Hippocampal formation (tissue), 2 donors: ENCODE results near the gene CFAP77.

Source experiments
- DNase-seq, 2 donors: peaks; one replicate each; lab custom pipeline; 2025; lab: John Stamatoyannopoulos, UW

Gene CFAP77

DNA sequence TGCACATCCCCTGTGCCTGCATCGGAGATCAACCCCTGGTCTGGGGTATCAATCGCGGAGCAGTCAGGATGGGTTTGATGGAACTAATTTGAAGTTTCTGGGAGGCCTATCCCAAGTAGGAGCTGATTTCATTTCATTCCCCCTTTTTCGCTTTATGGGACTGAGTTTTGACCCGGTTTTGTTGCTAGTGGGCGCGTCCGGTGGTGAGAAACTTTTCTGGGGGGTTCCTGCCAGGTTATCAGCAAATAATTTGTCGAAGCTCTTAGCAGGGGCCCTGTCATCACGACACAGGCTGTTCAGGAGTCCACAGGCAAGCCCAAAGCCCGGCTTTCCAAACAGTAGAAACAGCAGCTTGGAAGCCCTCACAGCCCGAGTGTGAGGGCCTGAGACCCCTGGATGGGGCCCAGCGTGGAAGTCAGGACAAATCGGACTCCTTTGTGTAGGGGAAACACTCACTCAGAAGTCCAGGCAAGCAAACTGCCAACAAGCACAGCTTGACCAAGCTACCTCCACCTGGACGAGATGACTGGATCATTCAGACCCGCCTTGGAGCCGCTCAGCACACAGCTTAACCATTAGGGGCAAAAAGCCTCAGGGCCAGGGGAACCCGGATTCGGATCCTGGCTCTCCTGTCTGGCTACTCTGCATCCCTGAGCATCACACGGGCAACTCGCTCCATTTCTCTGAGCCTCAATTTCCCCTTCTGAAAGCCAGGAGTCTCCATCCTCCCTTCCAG lies 108.0 kb downstream of the CFAP77 start:
- DNase-seq, result no peak

DNA sequence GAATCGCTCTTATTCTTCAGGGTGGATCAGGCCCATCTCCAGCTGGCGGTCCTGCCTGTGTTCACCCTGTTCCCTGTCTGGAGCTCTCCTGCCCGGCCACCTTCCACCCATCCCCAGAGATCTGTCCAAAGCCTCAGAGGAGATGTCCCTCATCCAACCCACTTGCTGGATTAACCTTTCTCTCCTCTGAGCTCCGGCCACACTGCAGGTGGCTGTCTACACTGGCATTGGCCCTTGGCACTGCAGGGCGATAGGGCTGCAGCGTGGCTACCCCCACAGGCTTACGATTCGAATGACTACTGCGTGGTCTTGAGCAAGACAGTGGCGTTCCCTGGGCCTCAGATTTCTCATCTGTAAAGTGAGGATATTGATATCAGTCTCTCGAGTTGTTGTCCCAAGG lies 108.6 kb downstream of the CFAP77 start:
- no peak for DNase-seq

DNA sequence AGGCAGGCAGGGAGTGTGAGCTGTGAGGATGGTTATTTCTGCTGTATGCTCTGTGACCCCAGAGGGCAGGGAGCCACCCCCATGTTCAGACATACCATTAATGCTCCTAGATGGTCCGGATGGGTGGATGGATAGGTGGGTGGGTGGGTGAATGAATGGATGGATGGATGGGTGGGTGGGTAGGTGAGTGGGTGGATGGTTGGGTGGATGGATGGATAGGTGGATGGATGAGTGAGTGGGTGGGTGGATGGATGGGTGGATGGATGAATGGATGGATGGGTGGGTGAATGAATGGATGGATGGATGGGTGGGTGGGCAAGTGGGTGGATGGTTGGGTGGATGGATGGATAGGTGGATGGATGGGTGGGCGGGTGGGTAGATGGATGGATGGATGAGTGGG lies 109.0 kb downstream of the CFAP77 start:
- no peak for DNase-seq

DNA sequence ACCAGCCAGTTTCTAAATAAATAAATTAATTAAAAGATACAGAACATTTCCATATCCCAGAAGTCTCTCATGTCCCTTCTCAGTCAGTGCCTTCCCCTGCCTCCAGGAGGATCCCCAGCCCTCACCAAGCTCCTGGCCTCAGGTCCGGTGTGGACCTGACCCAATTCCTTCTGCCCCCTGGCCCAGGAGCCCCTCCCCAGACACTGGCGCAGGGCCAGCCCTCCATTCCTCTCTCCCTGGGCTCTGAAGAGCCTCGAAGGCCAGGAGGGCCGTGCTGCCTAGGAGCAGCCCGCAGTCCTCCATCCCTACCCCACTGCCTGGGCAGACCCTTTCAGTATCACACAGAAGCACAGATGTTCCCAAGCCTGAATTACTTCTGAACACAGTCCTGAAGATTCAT lies 110.6 kb downstream of the CFAP77 start:
- DNase-seq, result no peak

DNA sequence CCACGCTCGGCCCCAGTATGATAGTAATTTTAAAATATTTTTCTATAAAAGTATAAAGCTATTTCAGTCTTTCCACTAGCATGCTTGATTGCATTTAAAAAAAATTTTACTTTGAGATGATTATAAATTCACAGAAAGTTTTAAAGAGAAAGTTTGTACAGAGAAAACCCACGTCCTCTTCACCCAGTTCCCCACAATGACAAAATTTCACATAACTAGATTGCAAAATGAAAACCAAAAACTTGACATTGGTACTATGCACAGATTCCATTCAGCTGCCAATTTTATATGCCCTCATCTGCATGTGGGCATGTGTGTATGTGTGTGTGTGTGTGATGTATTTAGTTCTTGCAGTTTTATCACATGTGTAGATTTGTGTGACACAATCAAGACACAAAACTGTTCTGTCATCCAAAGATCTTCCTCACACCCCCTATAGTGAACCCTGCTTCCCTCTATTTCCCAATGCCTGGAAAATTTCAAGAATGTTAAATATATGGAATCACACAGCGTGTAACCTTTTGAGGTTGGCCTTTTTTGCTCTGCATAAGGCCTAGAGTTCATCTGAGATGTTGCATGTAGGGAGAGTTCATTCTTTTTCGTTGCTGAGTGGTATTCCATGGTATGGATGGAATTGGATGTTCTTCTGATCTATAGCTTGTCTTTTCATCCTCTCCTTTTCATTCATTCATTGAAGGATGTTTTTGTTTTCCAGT lies 115.5 kb downstream of the CFAP77 start:
- DNase-seq, result no peak

DNA sequence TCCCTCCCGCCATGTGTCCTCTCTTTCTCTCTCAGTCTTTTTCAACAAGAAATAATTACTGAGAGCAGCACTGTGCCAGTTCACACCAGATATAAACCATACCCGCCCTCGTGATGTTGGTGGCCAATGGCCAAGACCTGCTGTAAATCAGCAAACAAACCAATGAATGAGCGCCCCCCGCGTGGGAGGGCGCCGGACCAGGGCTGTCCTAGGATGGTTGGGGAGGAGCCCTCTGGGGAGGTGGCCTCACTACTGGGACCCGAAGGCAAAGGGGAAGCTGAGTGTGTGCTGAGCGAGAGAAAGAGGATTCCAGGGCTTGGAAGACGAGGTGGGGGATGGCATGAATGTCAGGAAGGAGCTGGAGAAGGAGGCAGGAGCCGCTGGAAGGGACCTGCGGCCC lies 121.2 kb downstream of the CFAP77 start:
- DNase-seq, result no peak

DNA sequence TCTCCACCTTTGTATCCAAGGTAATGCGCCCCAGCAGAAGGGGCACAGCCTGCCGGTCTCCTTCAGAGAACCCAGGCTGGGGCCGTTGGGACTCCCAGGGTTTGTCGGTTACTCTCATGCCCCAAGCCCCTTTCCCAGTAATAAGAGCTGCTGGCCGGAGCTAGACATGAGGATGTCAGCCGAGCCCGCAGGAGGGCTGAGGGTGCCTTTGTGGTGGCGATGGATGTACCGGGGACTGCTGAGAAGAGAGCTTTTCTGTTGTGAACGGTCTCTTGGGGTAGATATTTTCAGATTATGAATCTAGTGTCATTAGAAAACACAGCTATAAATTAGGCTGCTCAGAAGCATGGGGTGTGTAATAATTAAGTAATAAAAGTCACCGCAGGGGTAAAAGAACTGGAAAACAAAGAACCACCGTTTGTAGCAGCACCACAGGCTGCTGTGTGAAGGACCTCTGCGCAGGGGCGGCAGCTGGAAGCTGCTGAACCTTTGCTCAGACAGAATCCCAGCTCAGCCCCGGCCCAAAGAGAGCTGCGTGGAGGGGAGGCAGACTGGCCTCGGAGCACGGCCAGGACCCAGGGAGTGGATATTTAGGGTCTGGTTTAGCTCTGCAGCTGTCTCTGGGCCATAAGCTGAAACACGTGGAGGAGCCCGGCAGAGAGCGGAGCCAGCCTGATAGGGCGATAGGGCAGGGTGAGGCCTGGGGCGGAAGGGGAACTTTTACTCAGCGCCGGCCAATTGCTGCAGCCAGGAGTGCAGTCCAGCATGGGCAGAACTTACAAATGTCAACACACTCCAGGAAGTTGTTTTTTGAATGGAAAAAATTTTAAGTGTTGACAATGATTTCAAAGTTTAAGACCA lies 121.9 kb downstream of the CFAP77 start:
- DNase-seq, result no peak

DNA sequence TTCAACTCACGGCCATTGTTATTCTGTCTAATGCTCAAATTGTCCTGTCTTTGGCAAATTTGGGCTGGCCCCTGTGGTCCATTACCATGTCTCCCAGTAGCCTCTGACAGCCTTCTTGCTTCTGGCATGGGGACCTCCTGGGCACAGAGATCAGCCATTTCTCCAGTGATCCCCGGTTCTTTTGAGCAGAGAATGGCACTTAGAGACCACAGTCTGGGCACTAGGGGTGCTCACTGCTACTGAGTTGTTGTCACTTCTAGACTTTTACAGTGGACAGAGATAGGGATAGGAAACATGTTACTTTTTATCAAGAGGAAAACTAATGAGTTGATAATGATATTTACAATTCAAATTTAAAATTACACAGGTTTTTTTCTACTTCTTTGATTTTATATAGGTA lies 124.8 kb downstream of the CFAP77 start:
- no peak for DNase-seq

DNA sequence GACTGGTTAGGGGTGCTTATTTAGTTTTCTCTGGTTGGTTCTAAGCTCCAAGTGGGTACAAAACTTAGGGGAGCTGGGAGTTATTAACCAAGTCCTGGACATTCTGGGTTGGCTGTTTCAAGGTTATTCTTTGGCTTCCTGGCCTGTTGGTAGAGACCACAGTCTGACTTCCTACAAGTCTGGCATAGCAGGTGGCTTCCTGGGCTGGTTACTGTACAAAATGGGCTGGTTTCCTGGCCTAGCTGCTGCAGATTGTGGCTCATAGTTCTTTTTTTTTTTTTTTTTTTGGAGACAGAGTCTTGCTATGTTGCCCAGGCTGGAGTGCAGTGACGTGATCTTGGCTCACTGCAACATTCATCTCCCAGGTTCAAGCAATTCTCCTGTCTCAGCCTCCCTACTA lies 126.1 kb downstream of the CFAP77 start:
- DNase-seq, result no peak

DNA sequence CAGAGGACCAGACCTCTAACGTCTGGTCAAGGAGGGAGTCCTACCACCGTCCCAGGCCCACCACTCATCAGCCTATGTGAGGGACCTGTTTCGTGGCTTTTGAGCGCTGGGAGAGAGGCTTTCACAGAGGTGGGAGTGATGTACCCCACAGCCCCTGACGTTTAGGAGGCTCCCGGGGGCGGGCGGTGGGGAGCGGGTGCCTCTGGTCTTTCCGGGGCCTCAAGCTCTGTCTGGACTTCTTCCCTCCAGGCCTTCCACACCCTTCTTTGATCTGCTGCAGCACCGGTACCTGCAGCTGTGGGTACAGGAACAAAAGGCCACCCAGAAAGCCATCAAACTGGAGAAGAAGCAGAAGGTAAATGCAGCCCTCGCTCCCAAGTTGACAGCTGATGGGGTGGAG lies 127.3 kb downstream of the CFAP77 start:
- no peak for DNase-seq

DNA sequence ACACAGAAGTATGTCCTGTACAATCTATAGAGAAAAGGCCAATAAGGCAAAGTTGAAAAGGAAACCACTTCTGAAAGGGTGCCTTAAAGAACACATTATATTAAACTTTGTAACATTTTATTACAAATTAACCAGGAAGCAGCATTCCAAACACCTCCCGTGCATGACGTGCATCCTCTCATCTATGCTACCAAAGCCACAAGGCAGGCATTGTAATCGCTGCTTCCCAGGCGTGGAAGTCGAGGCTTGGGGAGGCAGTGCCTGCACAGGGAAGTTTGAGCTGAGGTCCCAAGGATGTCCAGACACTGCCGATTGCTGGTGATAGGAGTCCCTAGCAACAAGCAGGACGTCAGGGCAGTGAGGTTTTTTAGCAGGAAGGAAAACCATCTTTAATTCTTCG lies 128.1 kb downstream of the CFAP77 start:
- no peak for DNase-seq

DNA sequence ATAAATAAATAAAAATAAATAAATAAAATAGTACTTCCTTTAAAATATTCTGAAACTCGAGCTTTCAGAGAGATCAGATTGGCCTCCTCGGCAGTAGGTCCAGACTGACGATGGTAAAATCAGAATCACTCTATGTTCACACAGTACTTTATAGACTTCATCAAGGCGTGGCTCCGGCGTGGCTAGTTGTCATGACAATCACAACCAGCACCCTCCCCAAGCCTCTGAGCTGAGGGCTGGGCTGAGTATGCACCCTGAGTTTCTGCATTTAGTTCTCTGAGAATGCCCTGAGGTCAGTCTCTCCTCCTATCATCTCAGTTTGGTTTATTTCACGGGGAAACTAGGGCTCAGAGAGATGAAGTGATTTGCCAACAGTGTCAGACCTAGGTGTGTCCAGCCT lies 129.1 kb downstream of the CFAP77 start:
- no peak for DNase-seq

DNA sequence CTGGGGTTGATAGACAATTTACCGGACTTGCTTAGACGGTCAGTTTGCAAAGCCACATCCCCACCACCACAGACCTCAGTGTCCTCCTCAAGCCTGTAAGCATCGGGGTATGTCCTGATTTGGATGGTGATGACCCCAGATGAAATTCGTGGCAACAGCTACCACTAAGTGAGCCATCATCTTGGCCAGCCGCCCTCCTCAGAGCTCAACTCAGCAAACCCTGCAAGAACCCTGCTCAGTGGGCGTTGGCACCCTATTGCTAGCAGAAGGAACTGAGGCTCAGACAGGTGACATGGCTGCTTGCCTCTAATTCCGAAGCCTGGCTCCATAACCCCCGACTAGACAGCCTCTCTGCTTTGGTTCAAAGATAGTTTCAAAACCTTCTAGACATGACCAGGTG lies 131.0 kb downstream of the CFAP77 start:
- DNase-seq, result no peak

DNA sequence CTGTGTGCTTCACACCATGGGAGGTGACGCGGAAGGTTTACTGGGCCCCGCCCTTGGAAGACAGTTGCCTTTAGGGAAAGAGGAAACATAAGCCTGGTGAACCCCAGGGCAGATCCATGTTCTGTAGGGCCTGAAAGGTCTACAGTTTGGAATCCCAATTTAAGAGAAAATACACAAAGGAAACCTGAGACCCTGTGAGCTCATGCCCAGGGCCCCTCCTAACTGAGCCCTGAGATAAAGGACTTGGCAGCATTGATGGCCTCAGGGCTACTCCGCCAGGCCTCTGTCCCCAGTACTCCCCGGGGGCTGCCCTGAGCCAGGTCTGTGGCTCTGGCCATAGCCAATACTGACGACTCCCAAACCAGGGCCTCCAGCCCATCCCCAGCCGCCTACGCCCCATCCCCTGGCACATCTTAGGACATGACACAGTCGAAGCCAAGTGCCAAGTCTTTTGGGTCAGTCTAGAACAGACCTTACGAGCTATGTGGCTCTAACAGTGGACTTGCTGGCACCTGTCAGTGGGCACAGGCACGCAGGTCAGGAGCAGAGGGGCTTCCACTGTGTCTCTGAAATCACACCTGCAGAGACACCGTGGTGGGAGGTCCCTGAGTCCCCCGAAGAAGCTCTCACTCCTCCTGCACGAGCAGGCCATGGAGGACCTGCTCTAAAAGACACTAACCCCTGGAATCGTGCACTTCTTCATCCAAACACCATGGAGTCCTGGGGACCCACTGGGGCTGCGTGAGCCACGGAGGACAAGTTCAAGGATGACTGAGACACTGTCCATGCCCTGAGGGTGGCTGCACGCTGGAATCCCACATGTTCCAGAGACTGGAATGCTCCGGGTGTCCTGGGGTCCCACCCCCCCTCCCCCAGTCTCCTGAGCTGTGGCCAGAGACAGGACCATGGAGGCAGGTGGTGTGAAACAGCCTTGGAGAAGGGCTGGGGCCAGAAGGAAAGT lies 132.1 kb downstream of the CFAP77 start:
- no peak for DNase-seq

DNA sequence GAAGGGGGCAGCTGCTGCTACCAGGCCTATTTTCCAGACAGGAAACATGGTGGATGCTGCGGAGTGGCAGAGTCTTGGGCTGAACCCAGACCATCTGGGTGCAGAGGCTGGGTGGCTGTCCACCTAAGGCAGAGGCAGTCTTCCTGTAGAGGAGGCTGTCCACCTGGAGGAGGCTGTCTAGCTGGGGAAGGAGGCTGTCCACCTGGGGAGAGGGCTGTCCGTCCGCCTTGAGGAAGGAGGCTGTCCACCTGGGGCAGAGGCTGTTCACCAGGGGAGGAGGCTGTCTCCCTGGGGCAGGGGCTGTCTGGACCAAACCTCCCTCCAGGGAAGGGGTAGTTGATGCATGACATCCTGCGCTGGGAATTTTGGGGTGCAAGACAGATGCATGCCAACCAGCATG lies 133.2 kb downstream of the CFAP77 start:
- no peak for DNase-seq

DNA sequence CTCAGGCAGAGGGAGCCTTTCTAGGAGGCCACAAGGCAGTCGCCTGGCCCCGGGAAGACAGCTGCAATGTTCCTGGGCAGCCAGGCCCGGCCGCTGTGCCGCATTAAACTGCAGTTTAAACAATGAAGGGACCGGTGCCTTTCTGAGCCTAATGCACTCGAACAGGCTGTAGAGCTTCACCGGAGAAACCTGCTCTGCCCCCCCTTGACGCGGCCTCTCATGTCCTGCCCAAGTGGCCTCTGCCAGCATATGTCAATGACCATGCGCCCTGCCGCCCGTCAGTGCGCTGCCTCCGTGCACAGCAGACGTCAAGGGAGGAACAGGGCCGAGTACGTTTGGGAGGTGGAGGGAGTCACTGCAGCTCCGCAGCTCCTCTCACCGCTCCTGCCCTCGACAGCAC lies 133.9 kb downstream of the CFAP77 start:
- DNase-seq, result no peak

DNA sequence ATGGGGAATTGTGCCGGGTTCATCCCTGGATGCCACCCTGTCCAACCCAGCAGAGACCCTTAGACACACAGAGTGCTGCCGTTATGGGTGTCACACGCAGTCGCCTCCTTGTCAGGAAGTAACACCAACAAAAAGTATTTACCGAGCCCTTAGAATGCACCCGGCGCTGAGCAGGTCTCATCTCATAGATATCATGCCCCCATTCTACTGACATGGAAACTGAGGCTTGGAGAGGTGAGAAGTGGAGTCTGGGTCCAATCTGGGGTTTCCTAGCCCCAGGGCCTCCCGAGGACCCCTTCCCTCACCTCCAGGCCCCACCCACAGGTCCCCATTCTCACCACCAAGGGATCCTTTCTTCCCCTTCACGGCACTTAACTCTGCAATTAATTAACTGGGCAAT lies 135.6 kb downstream of the CFAP77 start:
- DNase-seq, result no peak

DNA sequence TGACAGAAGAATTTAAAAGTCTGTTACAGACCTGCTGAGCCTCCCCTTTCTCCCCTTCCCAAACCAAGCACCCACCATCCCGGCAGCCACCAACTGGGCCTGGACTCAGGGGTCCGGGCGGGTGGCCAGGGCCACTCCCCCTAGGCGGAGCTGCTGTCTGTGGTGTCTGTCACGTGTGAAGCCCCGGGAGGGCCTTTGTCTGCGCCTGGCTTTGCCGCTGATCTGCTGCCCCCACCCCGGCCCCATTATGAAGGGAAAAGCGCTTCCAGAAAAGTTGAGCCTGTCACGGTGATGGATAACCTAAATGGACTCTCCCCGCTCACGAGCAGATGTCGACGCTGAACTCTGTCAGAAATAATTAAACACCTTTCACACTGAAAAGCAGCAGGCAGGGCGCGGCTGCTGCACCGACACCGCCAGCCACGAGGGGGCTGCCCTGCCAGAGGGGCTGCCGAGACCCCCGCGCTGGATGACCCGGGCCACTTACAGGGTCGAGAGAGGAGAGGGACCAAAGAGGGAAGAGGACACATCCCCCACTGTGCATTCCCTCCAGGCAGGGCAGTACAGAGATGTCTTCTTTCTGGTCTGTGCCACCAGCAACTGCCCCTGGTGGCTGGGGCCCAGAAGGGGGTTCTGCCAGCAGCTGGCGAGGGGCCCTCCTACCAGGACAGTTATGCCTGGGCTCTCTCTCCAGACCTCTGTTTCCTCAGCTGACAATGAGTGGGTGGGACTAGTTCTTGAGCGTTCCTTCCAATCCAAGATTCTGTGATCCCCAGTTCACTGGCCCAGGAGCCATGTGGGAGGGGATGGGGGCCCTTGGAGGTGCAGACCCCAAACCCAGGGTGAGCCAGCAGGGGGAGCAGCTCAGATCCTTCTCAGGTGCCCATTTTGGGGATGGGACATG lies 136.4 kb downstream of the CFAP77 start:
- no peak for DNase-seq

DNA sequence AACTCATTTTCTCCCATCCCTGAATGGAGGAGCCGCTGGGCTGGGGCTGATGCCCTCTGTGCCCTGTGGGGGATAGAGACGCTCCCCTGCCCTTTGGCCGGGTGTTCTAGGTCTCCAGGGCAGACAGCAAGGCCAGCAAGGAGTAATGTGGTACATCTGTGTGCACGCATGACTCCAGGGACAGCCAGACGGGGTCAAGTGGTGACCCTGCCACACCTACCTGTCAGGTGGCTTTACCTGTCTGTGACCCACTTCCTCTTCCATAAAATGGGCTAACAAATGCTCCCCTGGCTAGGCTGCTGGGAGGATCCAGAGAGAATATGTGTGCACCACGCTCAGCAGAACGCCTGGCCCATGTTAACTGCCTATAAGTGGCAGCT lies 137.0 kb downstream of the CFAP77 start:
- no peak for DNase-seq

DNA sequence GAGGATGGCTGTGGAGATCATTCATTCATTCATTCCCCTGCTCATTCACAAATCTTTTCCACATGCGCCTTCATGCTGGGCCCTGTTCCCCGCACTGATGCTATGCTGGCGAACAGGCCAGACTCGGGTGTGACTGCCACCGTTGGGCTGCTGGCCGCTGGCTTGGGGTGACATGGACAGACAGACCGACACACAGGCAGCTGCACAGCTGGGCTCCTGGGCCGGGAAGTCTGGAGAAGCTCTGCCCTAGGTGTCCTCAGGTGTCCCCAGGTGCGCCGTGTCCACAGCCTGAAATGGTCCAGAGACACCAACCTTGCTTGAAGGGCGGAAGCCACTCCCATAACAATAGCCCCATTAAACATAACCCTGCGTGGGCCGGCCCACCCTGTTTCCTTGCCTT lies 137.4 kb downstream of the CFAP77 start:
- DNase-seq, result no peak
